Stimulated activated CD8-positive, alpha-beta memory T cell treated with anti-CD3 and anti-CD28 coated beads, Interleukin-2, amount 100 ng/mL, for 1 hour (primary cell): ENCODE data around the gene TCERG1L.

Source experiments
- DNase-seq, 2 donors: peaks; one replicate each; pipeline ENCODE4 v3.0.0-alpha.2; 2020; ENCODE audit warnings: low read depth in 2 of 2

Gene TCERG1L

GRCh38 chr10:131316321-131317075, 5.0 kb upstream of the TCERG1L start:
- DNase-seq = no peak

GRCh38 chr10:131315344-131315743, 3.8 kb upstream of the TCERG1L start:
- DNase-seq = no peak

GRCh38 chr10:131314799-131315198, 3.3 kb upstream of the TCERG1L start:
- no peak for DNase-seq

- DNase-seq = no peak
Observed at GRCh38 chr10:131314148-131314547, 2.6 kb upstream of the TCERG1L start.

GRCh38 chr10:131313377-131313776, 1.9 kb upstream of the TCERG1L start:
- no peak for DNase-seq

GRCh38 chr10:131312478-131312836, 936 bp upstream of the TCERG1L start:
- no peak for DNase-seq

GRCh38 chr10:131311402-131311660, 190 bp downstream of the TCERG1L start:
- no peak for DNase-seq

- DNase-seq = no peak
Observed at GRCh38 chr10:131310551-131311401, 745 bp downstream of the TCERG1L start.

- DNase-seq = no peak
Observed at GRCh38 chr10:131310142-131310541, 1.4 kb downstream of the TCERG1L start.

- no peak for DNase-seq
Observed at GRCh38 chr10:131300508-131300907, 11.0 kb downstream of the TCERG1L start.

GRCh38 chr10:131290781-131291180, 20.7 kb downstream of the TCERG1L start:
- DNase-seq = no peak

- no peak for DNase-seq
Observed at GRCh38 chr10:131288648-131289047, 22.9 kb downstream of the TCERG1L start.

- no peak for DNase-seq
Observed at GRCh38 chr10:131282961-131283360, 28.6 kb downstream of the TCERG1L start.

GRCh38 chr10:131280101-131280500, 31.4 kb downstream of the TCERG1L start:
- no peak for DNase-seq

- no peak for DNase-seq
Observed at GRCh38 chr10:131279516-131279915, 32.0 kb downstream of the TCERG1L start.

- DNase-seq = no peak
Observed at GRCh38 chr10:131277969-131278368, 33.6 kb downstream of the TCERG1L start.

- DNase-seq = no peak
Observed at GRCh38 chr10:131277278-131277677, 34.2 kb downstream of the TCERG1L start.

- no peak for DNase-seq
Observed at GRCh38 chr10:131275691-131276090, 35.8 kb downstream of the TCERG1L start.

GRCh38 chr10:131274883-131275282, 36.6 kb downstream of the TCERG1L start:
- no peak for DNase-seq

- no peak for DNase-seq
Observed at GRCh38 chr10:131274133-131274880, 37.2 kb downstream of the TCERG1L start.

GRCh38 chr10:131273476-131273875, 38.0 kb downstream of the TCERG1L start:
- no peak for DNase-seq

- no peak for DNase-seq
Observed at GRCh38 chr10:131272897-131273451, 38.5 kb downstream of the TCERG1L start.
